ENCODE results near the gene GARRE1. TPM values are rescaled to one million over a fixed set of nuclear protein-coding genes. Genes with fewer than 3 reads are reported as not detected.
"Not testable (repeated sequence)": the region's sequence is repeated elsewhere in the genome, so short reads cannot be mapped to it uniquely, and the experiment has no call there.

GARRE1 gene
- total RNA-seq, 1 donor from 2014 or later: 31.9 TPM

GRCh38 chr19:34248941-34249340 is 5.4 kb upstream of the GARRE1 start:
- peaks cover 1% of the 10 kb centered on the region for H3K4me1 Mint-ChIP-seq (ENCODE audit: low read depth)
- DNase-seq (ENCODE audit: low spot score, unreplicated experiment): no peak
- H3K27me3 Mint-ChIP-seq: no peaks in the 10 kb centered on the region
- H3K27ac Mint-ChIP-seq: no peak overlapping the region
- TF ChIP-seq CTCF (IDR thresholded peaks at IDR 0.05; ENCODE audit: unreplicated experiment): no peak
- H3K4me3 Mint-ChIP-seq (ENCODE audit: low read depth): no peak overlapping the region
- H3K36me3 Mint-ChIP-seq (ENCODE audit: insufficient read depth): no peaks in the 10 kb centered on the region
- H3K9me3 Mint-ChIP-seq (ENCODE audit: low read depth): no peaks in the 10 kb centered on the region

DNA sequence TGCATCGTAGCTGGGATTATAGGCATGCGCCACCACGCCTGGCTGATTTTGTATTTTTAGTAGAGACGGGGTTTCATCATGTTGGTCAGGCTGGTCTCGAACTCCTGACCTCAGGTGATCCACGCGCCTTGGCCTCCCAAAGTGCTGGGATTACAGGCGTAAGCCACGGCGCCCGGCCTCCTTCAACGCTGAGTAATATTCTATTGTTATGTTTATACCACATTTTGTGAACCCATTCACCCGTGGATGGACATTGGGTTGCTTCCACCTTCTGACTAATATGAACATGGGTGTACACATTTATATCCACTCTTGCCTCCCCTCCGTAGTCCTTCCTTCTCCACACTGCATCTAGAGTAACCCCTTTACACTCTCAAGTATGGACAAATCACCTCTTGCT is 1.2 kb upstream of the GARRE1 start:
- not testable (repeated sequence) for DNase-seq (ENCODE audit: low spot score, unreplicated experiment); H3K36me3 Mint-ChIP-seq (ENCODE audit: insufficient read depth); H3K27me3 Mint-ChIP-seq; H3K9me3 Mint-ChIP-seq (ENCODE audit: low read depth)
- Mint-ChIP-seq H3K27ac (peak overlapping the region; percentile 99), H3K4me3 (ENCODE audit: low read depth) (peak overlapping the region; percentile 79), H3K4me1 (ENCODE audit: low read depth) (peaks cover 21% of the 10 kb centered on the region)

DNA sequence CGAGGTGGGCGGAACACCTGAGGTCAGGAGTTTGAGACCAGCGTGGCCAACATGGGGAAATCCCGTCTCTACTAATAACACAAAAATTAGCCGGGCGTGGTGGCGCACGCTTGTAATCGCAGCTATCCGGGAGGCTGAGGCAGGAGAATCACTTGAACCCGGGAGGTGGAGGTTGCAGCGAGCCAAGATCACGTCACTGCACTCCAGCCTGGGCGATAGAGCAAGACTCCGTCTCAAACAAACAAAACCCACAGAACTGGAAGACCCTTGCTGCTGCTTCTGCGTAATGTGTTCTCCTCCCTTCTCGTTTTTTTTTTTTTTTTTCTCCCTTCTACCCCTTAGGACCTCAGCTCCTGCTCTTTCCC is 691 bp upstream of the GARRE1 start:
- DNase-seq (ENCODE audit: low spot score, unreplicated experiment); H3K9me3 Mint-ChIP-seq (ENCODE audit: low read depth); H3K27me3 Mint-ChIP-seq; H3K36me3 Mint-ChIP-seq (ENCODE audit: insufficient read depth): not testable (repeated sequence)
- peak overlapping the region; percentile 99 for H3K27ac Mint-ChIP-seq
- H3K4me1 Mint-ChIP-seq (ENCODE audit: low read depth): peaks cover 22% of the 10 kb centered on the region
- H3K4me3 Mint-ChIP-seq (ENCODE audit: low read depth): peak overlapping the region; percentile 79

- Mint-ChIP-seq H3K27ac (peak overlapping the region; percentile 91), H3K36me3 (ENCODE audit: insufficient read depth) (peaks cover 2% of the 10 kb centered on the region), H3K4me3 (ENCODE audit: low read depth) (peak overlapping the region; percentile 76), H3K9me3 (ENCODE audit: low read depth) (no peaks in the 10 kb centered on the region), H3K27me3 (no peaks in the 10 kb centered on the region), H3K4me1 (ENCODE audit: low read depth) (peaks cover 27% of the 10 kb centered on the region)
- peak; percentile 25 for DNase-seq (ENCODE audit: low spot score, unreplicated experiment)
- no peak for TF ChIP-seq CTCF (IDR thresholded peaks at IDR 0.05; ENCODE audit: unreplicated experiment)
Measured at GRCh38 chr19:34254698-34255432, 511 bp downstream of the GARRE1 start.

DNA sequence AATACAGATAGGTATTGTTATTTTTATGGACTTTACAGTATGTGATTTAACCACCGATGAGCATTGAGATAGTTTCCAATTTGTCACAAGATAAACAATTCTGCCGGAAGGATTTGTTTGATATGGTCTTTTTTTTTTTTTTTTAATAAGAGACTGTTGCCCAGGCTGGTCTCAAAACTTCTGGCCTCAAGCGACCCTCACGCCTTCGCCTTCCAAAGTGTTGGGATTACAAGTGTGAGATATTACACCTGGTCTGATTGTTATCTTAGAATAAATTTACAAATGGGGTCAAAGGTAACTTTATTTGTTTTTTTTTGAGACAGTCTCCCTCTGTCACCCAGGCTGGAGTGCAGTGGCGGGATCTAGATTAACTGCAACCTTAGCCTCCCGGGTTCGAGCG is 1.2 kb downstream of the GARRE1 start:
- H3K4me1 Mint-ChIP-seq (ENCODE audit: low read depth): peaks cover 30% of the 10 kb centered on the region
- DNase-seq (ENCODE audit: low spot score, unreplicated experiment): no peak
- no peaks in the 10 kb centered on the region for H3K27me3 Mint-ChIP-seq
- TF ChIP-seq CTCF (IDR thresholded peaks at IDR 0.05; ENCODE audit: unreplicated experiment): no peak
- H3K9me3 Mint-ChIP-seq (ENCODE audit: low read depth): no peaks in the 10 kb centered on the region
- peak overlapping the region; percentile 76 for H3K4me3 Mint-ChIP-seq (ENCODE audit: low read depth)
- H3K36me3 Mint-ChIP-seq (ENCODE audit: insufficient read depth): peaks cover 2% of the 10 kb centered on the region
- peak overlapping the region; percentile 91 for H3K27ac Mint-ChIP-seq

DNA sequence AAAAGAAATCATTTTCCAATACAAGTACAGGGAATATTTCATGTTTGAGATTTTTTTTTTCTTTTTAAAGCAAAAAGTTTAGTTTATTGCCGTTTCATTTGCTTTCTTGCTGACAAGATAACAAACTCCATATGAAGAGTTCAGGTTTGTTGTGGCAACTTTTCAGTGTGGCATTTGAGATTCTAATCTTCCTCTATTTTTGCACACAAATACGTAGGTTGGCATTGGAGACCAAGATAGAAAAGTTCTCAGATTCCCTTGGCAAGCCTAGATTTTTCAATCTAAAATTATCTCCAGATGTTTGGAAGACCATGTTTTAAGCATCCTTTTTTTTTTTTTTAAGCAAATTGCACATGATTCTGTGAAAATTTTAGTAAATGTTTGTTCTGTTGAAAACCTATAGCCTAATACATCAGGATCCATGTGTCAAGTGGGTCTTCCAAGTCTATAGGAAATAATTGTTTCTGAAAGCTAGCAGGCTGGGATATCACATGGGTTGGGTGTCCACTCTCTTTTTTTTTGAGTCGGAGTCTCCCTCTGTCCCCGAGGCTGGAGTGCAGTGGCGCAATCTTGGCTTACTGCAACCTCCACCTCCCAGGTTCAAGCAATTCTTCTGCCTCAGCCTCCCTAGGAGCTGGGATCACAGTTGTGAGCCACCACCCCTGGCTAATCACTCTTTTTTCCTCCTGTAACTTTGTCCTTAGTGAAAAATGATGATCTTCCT is 2.6 kb downstream of the GARRE1 start:
- H3K4me1 Mint-ChIP-seq (ENCODE audit: low read depth): peaks cover 41% of the 10 kb centered on the region
- no peak for TF ChIP-seq CTCF (IDR thresholded peaks at IDR 0.05; ENCODE audit: unreplicated experiment)
- no peaks in the 10 kb centered on the region for H3K27me3 Mint-ChIP-seq

More for the DNA sequence above, 2.6 kb downstream of the GARRE1 start:
- peaks cover 2% of the 10 kb centered on the region for H3K36me3 Mint-ChIP-seq (ENCODE audit: insufficient read depth)
- H3K4me3 Mint-ChIP-seq (ENCODE audit: low read depth): peak overlapping the region; percentile 8
- no peaks in the 10 kb centered on the region for H3K9me3 Mint-ChIP-seq (ENCODE audit: low read depth)
- no peak for DNase-seq (ENCODE audit: low spot score, unreplicated experiment)
- peak overlapping the region; percentile 93 for H3K27ac Mint-ChIP-seq
